Measurements from ENCODE around the gene NXPE3.

Gene NXPE3

GRCh38 chr3:101828691-101829436 is 49.9 kb downstream of the NXPE3 start:
- DNase-seq (ENCODE audit: low read depth in 2 of 2) = no peak

DNA sequence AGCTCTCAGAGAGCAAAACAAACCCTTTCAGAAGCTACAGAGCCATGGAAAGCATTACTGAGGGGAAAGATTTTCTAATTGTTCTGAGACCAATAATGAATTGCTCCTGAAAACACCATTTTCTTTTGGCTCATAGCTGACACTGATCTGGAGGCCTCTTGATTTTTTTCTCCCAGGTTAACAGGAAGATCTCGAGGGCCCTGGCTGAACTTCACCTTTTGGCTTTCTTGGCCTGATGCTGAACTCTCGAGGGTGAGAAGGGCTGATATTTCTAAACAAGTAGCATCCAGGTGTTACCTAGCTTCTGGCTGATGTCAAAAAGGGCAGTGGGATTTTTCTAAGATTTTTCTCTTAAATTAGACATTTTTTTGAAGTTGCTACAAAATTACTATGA is 50.4 kb downstream of the NXPE3 start:
- DNase-seq (ENCODE audit: low read depth in 2 of 2) = no peak

DNA sequence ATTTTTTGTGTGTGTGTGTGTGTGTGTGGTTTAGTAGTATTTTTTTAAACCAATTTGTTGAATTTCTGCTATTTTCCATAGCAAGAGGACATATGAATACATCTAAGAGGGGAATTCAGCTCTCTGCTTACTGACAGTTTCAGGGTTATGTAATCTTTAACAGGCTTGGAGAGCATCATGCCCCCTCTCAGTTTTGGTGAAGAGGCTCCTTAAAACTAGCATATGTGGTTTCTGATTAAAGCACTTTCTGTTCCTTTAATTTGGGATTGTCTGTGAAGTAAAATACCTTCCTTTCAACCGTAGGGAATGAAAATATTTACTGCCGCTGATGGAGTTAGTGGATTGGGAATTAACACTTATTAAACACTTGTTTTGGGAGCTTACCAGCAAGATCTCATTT is 50.9 kb downstream of the NXPE3 start:
- DNase-seq (ENCODE audit: low read depth in 2 of 2) = no peak

DNA sequence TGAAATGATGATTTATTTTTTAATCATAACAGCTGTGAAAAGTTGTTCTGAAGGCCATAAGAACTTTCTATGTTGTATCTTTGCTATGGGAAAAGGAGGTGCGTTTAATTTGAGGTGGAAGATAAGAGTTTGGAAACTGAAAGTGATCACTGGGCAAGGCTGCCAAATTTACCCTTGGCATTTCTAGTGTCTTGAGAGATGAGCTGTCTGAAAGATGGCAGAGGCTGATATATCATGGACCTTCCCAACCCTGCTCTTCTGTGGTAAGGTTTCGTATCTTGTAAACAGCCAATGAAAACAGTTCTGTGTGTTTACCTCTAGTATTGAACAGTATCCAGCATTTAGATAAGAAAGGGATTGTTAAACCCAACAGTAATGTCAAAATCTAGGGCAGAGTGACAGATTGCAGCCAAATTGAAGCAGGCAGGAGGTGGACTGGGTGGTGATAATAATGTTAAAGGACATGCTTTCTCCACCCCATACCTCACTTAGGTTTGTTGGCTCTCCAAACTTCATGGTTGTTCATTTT is 54.5 kb downstream of the NXPE3 start:
- no peak for DNase-seq (ENCODE audit: low read depth in 2 of 2)

DNA sequence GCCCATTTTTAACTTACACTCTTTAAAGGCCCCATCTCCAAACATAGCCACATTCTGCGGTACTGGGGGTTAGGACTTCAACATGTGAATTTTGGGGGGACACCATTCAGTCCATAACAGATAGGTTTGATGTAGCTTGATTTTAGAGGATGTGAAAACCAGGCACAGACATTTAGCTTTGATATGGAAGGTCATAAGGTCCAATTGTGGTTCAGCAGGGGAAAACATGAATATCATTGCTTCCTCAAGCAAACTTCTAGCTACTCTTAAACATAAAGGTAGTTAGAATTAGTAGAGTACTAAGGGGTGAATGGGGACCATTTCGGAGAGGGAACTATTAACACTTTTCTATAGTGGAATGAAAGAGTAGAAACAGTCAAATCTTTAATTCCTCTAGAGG is 56.7 kb downstream of the NXPE3 start:
- no peak for DNase-seq (ENCODE audit: low read depth in 2 of 2)

DNA sequence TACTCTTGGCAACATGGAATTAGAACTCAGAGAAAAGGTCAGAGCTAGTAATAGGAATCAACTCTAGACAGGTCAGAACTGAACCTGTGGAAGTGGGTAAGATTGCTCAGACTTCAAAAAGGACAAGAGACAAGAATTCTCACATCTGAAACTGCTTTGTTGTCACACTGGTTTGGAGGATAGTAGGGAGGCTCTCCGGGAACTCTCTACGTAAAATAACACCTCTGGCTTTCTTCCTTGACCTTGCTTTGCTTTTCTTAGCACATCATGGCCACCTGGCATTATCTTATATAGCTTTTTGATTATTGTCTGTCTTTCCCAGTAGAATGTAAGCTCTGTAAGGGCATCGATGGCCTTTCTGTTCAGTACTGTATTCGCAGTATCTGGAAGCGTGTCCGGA is 57.1 kb downstream of the NXPE3 start:
- no peak for DNase-seq (ENCODE audit: low read depth in 2 of 2)

GRCh38 chr3:101836652-101837598 is 57.9 kb downstream of the NXPE3 start:
- DNase-seq (ENCODE audit: low read depth in 2 of 2) = peak; percentile 63 to 66

GRCh38 chr3:101838691-101839090 is 59.7 kb downstream of the NXPE3 start:
- DNase-seq (ENCODE audit: low read depth in 2 of 2) = peak in 1 of 2 experiments; percentile 36

GRCh38 chr3:101840066-101840465 is 61.1 kb downstream of the NXPE3 start:
- no peak for DNase-seq (ENCODE audit: low read depth in 2 of 2)

DNA sequence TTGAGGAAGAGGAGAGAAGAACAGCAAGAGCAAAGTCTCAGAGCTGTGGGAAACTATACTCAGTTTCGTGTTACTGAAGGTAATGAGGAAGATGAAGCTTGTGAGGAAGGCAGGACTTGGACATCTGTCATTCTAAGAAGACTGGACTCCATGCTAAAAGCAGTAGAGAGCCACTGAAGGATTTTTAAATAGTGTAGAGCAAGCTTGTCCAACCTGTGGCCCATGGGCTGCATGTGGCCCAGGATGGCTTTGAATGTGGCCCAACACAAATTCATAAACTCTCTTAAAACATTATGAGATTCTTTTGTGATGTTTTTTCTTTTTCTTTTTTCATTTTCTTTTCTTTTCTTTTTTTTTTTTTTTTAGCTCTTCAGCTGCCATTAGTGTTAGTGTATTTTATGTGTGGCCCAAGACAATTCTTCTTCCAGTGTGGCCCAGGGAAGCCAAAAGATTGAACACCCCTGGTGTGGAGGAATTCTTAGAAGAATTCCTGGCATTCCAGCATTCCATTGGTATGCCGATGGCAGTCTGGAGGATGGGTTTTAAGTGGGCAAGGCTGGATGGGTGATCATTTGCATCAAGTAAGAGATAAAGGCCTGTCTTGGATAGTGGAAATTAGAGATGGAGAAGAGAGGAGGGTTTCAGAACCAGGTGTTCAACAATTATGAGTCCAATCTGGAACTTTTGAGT is 63.4 kb downstream of the NXPE3 start:
- no peak for DNase-seq (ENCODE audit: low read depth in 2 of 2)

DNA sequence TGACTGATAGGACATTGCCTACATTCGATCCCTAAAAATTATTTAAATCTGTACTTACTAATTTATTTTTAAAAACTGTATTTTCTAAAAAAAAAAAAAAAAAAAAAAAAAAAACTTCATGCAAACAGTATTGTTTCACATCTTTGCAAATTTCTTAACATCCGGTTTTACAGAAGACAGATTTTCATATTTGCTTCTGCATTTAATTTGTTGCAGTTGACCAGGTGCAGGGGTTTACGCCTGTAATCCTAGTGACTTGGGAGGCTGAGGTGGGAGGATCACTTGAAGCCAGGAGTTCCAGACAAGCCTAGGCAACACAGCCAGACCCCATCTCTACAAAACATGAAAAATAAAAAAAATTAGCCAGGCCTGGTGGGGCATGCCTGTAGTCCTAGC is 63.9 kb downstream of the NXPE3 start:
- DNase-seq (ENCODE audit: low read depth in 2 of 2) = no peak

- no peak for DNase-seq (ENCODE audit: low read depth in 2 of 2)
Measured at GRCh38 chr3:101845425-101845824, 66.4 kb downstream of the NXPE3 start.

- no peak for DNase-seq (ENCODE audit: low read depth in 2 of 2)
Measured at GRCh38 chr3:101846709-101847108, 67.7 kb downstream of the NXPE3 start.

GRCh38 chr3:101847328-101847727 is 68.3 kb downstream of the NXPE3 start:
- no peak for DNase-seq (ENCODE audit: low read depth in 2 of 2)

- DNase-seq (ENCODE audit: low read depth in 2 of 2) = no peak
Measured at GRCh38 chr3:101848326-101848725, 69.3 kb downstream of the NXPE3 start.

DNA sequence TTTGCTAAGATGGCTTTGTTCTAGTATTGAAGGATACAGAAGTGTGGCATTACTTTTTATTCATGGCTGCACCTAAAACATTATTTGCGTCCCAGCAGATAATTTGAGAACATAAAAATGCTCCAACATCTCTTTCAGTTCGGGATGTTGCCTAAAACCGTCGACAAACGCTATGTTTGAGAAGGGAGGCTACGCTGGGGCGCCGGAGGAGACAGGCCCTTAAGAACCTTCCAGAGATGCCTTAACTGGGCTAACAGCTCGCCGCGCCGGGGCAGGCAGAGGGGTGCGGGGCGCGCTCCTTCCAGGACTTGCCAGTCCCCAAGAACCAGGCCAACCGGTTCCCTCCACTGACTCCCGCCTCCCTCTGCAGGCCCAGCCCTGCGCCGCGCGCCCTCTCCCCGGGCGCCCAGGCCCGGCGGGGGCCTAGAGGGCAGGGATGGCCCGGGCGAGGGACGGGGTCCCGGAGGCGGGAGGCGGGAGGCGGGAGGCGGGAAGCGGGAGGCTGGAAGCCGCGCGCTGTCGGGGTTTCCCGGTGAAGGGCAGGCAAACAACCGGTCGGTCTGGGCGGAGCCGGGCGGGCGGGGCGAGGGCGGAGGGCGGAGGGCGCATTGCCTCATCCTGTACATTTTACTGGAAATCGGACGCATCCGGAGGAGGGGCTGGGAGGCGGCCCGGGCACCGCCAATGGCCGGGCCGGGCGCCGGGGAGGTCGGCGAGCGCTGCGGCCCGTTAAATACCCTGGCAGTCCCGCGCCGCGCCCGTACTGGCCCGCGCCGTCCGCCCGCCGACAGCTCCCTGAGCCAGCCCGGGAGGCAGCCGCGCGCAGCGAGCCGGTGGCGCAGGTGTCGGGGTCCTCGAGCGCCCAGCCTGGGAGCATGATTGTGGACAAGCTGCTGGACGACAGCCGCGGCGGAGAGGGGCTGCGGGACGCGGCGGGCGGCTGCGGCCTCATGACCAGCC is 70.0 kb downstream of the NXPE3 start, which contains the start of gene NFKBIZ:
TSS of gene NFKBIZ (plus strand) at position 761 of the 960 bp plus-strand sequence. CDS start at position 876, 115 bp downstream.
- peak; percentile 83 to 85 for DNase-seq (ENCODE audit: low read depth in 2 of 2)

GRCh38 chr3:101849714-101850245 is 70.8 kb downstream of the NXPE3 start:
- no peak for DNase-seq (ENCODE audit: low read depth in 2 of 2)

GRCh38 chr3:101850246-101851051 is 71.4 kb downstream of the NXPE3 start:
- DNase-seq (ENCODE audit: low read depth in 2 of 2) = peak; percentile 61 to 67

GRCh38 chr3:101851072-101851770 is 72.2 kb downstream of the NXPE3 start:
- DNase-seq (ENCODE audit: low read depth in 2 of 2) = no peak
